GM21723 (cell line): ENCODE data around the gene SH3RF3.
"Not testable (repeated sequence)": the region's sequence is repeated elsewhere in the genome, so short reads cannot be mapped to it uniquely, and the experiment has no call there.

ENCODE experiments used
- ATAC-seq: cut with Tn5 transposase; IDR thresholded peaks from one replicate; pipeline ENCODE4 v1.9.1; 2021; ENCODE audit warnings: mild to moderate bottlenecking, moderate library complexity; ENCODE audit not compliant: unreplicated experiment

SH3RF3 gene

DNA sequence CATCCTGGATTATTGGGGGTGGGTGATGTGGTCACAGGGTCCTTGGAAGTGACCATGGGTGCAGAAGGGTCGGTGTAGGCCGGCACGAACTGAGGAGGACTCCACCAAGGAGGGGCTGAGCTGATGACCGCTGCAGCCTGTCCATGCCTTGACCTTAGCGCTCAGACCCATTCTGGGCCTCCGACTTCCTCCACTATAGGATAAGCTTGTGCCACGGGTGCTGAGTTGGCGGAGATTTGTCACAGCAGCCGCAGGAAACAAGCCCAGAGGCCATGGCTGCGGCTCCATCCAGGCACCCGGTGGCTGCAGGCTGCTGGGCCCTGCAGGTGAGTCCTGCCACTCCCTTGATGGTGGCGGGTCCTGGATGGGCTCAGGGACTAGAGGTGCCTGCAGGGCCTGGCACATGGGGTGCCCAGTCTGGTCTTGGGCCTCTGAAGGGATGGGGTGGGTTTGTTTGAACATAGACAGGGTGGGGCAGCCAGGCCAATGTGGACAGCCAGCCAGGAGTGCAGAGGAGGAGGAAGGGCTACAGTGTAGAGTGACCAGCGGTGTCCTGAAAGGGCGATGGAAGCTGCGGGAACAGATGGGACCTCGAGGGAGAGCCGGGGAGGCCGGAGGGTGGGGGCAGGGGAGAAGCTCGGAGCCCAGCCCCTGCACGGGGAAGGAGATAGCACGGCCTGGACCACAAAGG is 400.0 kb downstream of the SH3RF3 start:
- ATAC-seq, result no peak

DNA sequence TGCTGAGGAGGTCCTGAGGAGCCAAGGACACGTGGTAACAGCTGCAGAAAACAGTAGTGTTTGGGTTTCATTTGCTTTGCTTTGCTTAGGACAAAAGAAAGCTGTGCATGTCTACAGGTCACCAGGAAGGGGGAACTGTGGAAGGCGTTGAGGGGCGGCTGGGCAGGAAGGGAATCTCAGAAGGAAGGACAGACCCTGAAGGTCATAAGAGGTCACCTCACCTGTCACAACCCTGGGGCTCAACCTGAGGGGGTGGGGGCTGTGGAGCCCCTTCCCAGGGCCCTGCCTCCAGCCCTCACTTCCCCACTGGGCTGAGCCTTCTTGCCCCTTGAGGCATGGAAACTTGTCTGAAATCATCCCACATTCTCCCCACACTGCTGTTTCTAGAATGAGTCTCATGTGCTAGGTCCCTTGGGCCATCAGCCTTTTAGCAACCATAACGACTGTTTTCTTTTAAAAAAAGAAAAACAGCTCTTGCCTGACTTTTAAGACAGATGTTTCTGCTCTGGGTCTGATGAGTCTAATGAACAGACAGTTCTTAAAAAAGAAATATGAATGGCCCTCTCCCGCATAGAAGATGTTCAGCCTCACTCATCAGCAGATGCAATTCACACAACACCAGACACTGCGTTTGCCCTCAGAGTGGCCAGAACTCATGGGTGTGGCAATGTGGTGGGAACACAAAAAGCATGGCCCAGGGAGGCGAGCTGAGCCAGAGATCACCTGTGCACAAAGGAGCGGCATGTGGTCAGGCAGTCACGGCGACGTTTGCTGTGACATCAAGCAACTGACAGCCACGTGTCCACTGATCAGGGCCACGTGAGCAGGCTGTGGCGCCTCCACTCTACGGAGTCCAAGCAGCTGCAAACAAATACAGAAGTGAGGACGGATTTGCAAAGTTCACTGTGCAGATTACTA is 400.8 kb downstream of the SH3RF3 start:
- no peak for ATAC-seq

DNA sequence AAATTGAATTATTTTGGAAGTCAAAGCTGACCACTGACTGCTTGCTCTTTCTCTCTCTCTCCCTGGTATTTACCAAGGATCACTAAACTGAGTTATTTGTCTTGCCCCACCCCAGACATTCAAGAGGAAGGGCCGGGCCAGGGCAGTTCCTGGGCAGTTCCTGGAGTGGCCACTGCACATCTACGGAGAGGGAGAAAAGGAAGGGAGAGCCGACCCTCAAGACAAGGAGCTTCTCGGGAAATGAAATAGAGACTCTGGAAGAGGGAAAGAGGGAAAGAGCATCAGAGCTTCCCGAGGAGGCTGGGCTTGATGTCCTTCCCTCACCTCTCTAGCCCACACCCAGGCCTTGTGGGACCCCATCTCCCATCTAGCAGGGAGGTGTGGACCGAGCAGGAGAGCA is 401.7 kb downstream of the SH3RF3 start:
- no peak for ATAC-seq

DNA sequence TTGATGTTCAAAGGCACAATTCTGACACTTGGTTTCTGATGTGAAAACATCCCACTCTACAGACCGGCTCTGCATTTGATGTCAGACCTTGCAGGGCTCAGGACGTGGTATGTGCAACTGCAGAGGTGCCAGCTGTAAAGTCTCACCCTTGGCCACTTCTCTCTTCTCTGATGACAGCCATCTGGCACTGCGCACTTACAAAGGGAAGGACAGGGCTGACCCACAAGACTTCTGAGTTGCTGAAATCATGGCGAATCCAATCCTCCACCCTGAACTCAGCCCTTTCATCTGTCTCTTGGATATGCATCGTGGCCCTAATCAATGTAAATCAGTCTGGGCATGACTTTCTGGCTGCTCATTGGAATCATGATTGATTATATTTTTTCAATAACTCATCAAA is 402.2 kb downstream of the SH3RF3 start:
- ATAC-seq, result no peak

DNA sequence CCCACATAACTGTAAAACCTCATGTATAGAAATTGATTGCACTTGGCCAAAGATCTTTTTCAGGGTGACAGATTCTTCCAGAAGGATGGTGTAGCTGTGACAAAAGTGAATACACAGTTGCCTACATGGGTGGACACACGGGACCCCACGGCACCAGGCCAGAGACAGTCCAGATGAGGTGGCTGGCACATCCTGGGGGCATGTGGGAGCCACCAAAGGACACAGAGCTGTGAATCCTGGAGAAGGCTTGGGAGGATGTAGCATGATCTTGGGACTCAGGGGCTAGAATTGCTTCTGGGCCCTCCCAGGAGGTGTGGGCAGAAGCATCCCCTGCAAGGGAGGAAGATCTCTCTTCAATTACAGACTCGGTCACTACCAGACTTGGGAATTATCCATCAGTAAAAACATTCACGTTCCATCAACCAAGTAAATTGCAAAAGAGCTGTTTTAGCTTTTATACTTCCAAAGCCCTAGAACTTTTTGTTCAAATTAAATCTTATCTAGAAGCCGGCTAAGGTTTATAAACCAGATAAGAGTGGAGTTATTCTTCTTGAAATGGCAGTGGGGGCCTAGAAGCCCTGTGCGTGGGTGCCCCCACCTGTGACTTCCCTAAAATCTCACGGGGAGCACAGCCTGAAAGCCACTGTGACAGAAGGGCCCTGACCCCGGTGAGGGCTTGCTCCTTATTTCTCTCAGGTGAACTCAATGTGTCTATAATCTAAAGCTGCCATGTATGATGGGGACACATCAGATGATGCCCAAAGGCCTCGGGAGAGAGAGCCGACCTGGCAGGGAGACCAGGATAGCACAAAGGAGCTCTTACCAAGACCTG is 403.1 kb downstream of the SH3RF3 start:
- no peak for ATAC-seq

DNA sequence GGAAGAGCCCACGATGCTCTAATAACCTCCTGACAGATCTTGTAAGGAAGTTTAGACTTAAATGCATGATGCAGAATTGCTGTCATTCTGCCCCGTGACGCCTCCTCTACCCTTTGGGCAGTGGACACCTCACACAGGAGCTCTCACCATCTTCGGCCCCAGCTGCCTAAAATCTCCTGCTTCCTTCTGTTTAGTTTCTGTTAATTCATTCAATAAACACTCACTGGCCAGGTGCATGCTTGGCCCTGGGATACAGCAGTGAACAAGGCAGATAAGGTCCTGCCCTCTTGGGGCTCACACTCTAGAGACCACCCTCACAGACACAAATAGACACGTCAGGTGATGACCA is 403.7 kb downstream of the SH3RF3 start:
- no peak for ATAC-seq

DNA sequence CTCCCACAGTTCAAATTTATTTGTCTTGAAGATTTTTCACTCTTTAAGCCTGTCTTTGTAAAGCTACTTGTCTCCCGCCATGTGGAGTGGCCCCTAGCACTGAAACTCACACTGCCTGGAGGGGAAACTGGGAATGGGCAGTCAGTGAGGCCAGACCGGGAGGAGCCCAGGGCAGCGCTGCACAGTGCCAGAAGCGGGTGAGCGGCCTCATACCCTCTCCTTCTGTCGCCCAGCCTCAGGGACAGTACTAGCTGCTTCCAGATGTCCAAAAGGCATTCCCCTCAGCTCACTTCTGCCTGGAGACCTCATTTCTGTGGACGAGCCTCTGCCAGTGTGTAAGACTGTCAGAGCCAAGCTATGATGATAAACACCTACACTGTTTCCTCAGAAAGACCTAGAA is 404.8 kb downstream of the SH3RF3 start:
- no peak for ATAC-seq

DNA sequence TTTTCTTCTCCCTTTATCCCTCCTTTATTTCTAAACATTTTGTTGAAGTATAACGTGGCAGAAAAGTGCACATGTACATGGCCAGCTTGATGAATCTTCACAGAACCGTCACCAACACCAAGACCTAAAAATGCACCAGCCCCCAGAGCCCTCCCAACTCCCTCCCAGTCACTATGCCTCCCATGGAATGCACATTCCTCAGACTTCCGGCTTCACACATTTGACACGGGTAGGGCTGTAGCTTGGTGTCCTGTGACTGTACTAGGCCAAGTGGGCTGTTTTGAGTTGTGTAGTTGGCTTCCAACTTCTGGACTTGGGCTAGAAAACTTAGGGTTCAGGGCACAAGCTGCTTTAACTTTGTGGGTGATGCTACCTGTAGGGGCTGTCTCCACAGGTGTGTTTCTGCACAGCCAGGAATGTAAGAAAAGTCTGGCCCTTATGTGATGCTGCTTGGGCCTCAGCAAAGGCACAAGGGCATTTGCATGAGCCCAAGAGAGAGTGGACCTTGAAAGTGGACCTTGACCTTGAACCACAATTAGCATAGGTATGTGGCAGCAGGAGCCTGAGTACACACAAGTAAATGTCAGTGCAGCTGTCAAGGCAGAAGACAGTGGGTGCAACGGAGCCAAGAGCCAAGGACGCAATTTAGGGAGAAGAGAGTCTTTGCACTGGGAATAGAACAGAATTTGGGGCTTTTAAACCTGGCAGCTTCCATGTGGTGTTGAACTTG is 406.4 kb downstream of the SH3RF3 start:
- ATAC-seq, result no peak

DNA sequence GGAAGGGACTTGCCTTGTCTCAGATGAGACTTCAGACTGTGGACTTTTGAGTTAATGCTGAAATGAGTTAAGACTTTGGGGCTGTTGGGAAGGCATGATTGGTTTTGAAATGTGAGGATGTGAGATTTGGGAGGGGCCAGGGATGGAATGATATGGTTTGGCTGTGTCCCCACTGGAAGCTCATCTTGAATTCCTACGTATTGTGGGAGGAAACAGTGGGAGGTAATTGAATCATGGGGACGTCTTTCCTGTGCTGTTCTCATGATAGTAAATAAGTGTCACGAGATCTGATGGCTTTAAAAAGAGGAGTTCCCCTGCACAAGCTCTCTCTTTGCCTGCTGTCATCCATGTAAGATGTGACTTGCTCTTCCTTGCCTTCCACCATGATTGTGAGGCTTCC is 407.6 kb downstream of the SH3RF3 start:
- not testable (repeated sequence) for ATAC-seq

DNA sequence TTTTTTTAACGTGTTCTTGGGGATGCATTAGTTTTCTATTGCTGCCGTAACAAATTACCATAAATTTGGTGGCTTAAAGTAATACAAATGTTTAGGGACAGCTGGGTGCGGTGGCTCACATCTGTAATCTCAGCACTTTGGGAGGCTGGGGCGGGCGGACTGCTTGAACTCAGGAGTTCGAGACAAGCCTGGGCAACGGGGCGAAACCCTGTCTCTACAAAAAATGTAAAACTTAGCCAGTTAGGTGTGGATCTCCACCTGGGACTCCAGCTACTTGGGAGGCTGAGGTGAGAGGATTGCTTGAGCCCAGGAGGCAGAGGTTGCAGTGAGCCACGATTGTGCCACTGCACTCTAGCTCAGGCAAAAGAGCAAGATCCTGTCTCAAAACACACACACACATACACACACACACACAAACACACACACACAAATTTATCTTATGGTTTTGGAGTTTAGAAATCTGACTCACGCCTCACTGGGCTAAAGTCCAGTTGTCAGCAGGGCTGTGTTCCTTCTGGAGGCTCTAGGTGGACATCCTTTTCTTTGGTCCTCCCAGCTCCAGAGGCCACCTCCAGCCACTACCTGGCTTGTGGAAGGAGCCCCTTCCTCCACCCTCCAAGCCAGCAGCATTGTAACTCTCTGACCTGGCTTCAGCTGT is 408.7 kb downstream of the SH3RF3 start:
- ATAC-seq, result no peak

DNA sequence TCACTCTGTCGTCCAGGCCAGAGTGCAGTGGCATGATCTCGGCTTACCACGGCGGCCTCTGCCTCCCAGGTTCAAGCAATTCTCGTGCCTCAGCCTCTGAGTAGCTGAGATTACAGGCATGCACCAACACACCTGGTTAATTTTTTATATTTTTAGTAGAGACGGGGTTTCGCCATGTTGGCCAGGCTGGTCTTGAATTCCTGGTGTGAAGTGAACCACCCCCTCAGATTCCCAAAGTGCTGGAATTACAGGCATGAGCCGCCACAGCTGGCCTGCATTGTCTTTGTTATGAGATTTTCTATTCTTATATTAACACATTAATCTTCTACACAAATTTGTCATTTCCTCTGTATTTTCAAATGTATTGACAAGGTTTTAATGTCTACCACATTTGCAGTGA is 409.5 kb downstream of the SH3RF3 start:
- ATAC-seq, result no peak

DNA sequence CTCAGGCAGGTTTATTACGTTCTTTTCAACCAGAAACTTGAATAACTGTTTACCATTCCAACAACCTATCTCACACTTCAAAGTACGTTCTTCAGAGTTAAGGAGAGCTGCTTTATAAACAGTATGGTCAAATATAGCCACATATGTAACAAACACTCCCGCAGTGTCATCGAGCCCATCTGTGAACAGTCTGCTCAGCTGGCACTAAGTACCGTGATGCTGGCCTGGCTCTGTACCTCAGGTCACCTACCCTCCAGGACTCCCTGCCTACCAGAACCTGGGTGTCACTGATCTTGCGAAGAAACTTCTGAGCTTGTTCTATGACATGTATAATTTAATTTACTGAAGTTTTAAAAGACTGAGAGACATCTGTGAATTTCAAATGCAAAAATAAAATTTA is 413.4 kb downstream of the SH3RF3 start:
- no peak for ATAC-seq

DNA sequence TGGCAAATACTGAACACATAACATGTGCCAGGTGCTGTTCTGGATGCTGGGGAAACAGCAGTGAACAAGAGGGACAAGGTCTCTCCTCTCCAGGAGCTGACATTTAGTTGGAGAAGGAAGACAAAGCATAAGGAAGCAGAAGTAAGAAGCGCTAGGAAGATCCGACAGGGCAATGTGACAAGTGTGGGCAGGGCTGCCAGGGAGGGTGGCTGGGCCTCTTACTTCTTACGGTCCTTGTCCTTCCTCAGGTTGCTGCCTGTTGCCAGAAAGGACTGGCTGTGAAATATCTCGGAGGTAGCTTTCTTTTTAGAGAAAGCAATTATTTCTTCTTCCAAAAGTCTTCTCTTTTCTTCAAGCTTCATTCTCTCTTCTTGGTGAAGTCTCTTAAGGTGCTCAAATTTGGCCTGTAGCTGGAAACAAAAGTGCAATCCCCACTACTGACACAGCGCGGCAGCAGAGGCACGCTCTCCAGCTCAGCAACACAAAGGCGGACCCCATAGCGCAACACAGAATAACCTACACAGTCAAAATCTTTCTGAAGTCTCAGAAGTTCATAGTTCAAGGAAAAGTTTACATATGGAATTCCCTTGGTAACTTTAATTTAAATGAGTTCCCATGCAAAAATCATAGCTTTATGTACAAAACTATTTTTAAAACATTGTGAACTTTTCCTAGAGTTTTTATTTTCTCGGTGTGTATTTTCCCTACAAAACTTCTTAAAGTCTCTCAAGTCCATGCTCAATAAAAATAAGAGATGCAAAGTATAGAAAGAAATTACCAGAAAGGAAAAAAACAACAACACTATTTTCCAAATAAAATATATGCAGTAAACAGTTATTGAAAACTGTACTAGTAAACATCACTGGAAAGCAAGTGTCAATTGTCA is 417.1 kb downstream of the SH3RF3 start:
- peak; percentile 88 for ATAC-seq

DNA sequence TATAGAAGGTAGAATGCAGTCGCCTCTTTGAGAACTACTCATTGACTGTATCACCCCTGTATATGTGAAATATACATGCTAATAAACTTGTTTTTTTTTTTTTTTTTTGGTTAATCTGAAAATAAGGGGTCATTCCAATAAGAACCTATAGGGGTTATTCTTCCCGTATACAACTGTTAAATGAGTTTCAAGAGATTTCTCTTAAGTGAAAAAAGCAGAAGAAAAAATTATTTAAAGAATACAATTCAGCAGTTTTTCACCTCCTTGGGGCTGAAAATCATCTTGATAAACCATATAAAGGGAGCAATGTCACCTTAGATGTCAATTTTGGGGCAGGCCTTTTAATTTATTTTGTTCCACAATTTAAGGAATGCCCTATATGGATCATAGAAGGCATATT is 418.3 kb downstream of the SH3RF3 start:
- ATAC-seq, result no peak

DNA sequence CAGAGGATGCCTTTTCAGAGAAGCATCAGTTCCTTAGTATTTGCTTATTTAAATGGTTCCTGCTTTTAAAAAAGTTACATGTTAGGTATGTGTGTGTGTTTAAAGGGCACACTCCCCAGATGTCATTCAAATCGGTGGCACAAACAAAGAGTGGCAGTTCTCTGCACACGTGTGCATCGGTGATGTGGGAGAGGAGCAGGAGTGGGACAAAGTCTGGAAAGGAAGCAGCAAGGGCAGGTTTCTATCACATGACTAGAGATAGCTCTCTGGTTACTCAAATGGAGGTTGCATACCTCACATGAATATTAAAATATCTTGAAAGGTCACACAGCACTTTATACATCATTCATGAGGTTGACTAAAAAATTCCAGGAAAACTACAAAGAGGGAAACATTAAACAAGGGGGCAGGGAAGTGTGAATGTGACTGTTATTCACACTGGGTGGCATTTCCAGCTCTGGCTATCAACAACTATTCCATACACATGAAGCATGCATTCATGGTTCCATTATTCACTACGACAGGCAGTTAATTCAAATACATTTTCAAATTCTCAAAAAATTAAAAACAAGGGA is 420.1 kb downstream of the SH3RF3 start:
- no peak for ATAC-seq
